GM12878 (cell line): ENCODE results near the gene C1QBP. TPM values are rescaled to one million over a fixed set of nuclear protein-coding genes. Genes with fewer than 3 reads are reported as not detected.

Experiments used
- ATAC-seq: fragments of 200-7000 bp; cut with Tn5 transposase; 3 replicates; pipeline ENCODE4 v1.9.1; 2020; ENCODE audit warnings: mild to moderate bottlenecking, moderate library complexity
- BruUV-seq: library from RNA; stranded (reverse); fragments of 400-500 nt; replicated peaks from 2 replicates; lab custom pipeline; 2021; lab: Mats Ljungman, UMichigan
- CTCF ChIA-PET: fragments of 300-600 bp; sonication (Branson Sonifier 250); formaldehyde crosslinking; extraction: SDS; loops from one replicate; lab custom pipeline; 2021; ENCODE audit warnings: inconsistent platforms; lab: Yijun Ruan, JAX
- POLR2A ChIA-PET: fragments of 350-600 bp; formaldehyde crosslinking; extraction: SDS; loops from one replicate; lab custom pipeline; 2021; ENCODE audit warnings: inconsistent platforms; lab: Charles Lee
- RAD21 ChIA-PET: fragments of 300-600 bp; sonication (Branson Sonifier 250); formaldehyde crosslinking; loops from one replicate; lab custom pipeline; 2023; ENCODE audit warnings: antibody characterized with exemption; ENCODE audit not compliant: unreplicated experiment; lab: Charles Lee
- SMC1A ChIA-PET: fragments of 300-600 bp; sonication (Branson Sonifier 250); formaldehyde crosslinking; loops from one replicate; lab custom pipeline; 2023; ENCODE audit not compliant: unreplicated experiment, uncharacterized antibody; lab: Charles Lee
- DNase-seq: peaks from one replicate; pipeline ENCODE4 v3.0.0-alpha.2; 2011; ENCODE audit warnings: low read depth, low spot score
- FAIRE-seq: peaks from 3 replicates; lab custom pipeline; 2011; peaks lifted over from hg19 to GRCh38; lab: Jason Lieb, UNC
- H2AFZ ChIP-seq: 2 replicates; pipeline ENCODE4 v1.6.0; 2011; ENCODE audit warnings: low read depth, low read length, control low read depth; ENCODE audit not compliant: control insufficient read depth
- H3K27ac ChIP-seq: 2 replicates; pipeline ENCODE4 v1.5.1; 2011; ENCODE audit warnings: control low read depth; ENCODE audit not compliant: control insufficient read depth, insufficient read depth
- H3K27me3 ChIP-seq, 2 experiments: replicated peaks in 1 of 2; 2 replicates each; pipeline versions ENCODE4 v1.6.0 to v1.6.1; 2011; ENCODE audit warnings: low read length in 1 of 2; ENCODE audit not compliant: control insufficient read depth in 2 of 2, insufficient read depth in 2 of 2
- H3K36me3 ChIP-seq, 2 experiments: 2 replicates each; pipeline ENCODE4 v1.5.1; 2011; ENCODE audit warnings: low read length in 1 of 2; ENCODE audit not compliant: control insufficient read depth in 2 of 2, insufficient read depth in 2 of 2
- H3K4me1 ChIP-seq: 2 replicates; pipeline ENCODE4 v1.6.1; 2011; ENCODE audit warnings: mild to moderate bottlenecking, low read length, moderate library complexity, mixed read lengths; ENCODE audit not compliant: control insufficient read depth, insufficient read depth
- H3K4me2 ChIP-seq: 2 replicates; pipeline ENCODE4 v1.6.0; 2011; ENCODE audit warnings: control low read depth; ENCODE audit not compliant: control insufficient read depth, insufficient read depth
- H3K4me3 ChIP-seq: fragments of 200-600 bp; sonication (generic); 2 replicates; pipeline ENCODE4 v1.5.1; 2016
- H3K79me2 ChIP-seq: 2 replicates; pipeline ENCODE4 v1.6.0; 2011; ENCODE audit warnings: low read length; ENCODE audit not compliant: control insufficient read depth, insufficient read depth
- H3K9ac ChIP-seq: 2 replicates; pipeline ENCODE4 v1.8.0; 2011; ENCODE audit warnings: low read length, control low read depth, mixed read lengths; ENCODE audit not compliant: control insufficient read depth, insufficient read depth
- H3K9me3 ChIP-seq: replicated peaks from 3 replicates; pipeline ENCODE4 v1.5.1; 2011; ENCODE audit warnings: mild to moderate bottlenecking, low read length; ENCODE audit not compliant: control insufficient read depth, insufficient read depth
- H4K20me1 ChIP-seq: 2 replicates; pipeline ENCODE4 v1.6.0; 2011; ENCODE audit not compliant: control insufficient read depth, insufficient read depth
- ATF3 ChIP-seq: IDR thresholded peaks from 2 replicates; pipeline ENCODE4 v1.6.1; 2011; ENCODE audit warnings: low read depth, mild to moderate bottlenecking, low read length, moderate library complexity, borderline replicate concordance; ENCODE audit errors: extremely low read depth
- BCL3 ChIP-seq: IDR thresholded peaks from 2 replicates; pipeline ENCODE4 v1.6.1; 2011; ENCODE audit warnings: borderline replicate concordance, low read depth, mild to moderate bottlenecking, moderate library complexity, low read length; ENCODE audit not compliant: insufficient read depth, poor library complexity, severe bottlenecking
- ELK1 ChIP-seq: IDR thresholded peaks from 2 replicates; pipeline ENCODE4 v1.6.1; 2012; ENCODE audit warnings: low read depth, low read length, improper control_type of control experiment
- EZH2 ChIP-seq: IDR thresholded peaks from 2 replicates; pipeline ENCODE4 v1.6.1; 2012; ENCODE audit warnings: low read depth, mild to moderate bottlenecking, control low read depth, inconsistent platforms, low read length, borderline replicate concordance; ENCODE audit not compliant: control insufficient read depth
- IKZF2 ChIP-seq, 2 experiments: fragments of 450-650 bp; IDR thresholded peaks; 2 replicates each; pipeline ENCODE4 v1.6.1; 2017; ENCODE audit warnings: mild to moderate bottlenecking in 2 of 2, moderate library complexity in 2 of 2
- LARP7 ChIP-seq: fragments of 450-650 bp; IDR thresholded peaks from 2 replicates; pipeline ENCODE4 v1.6.1; 2017; ENCODE audit warnings: mild to moderate bottlenecking
- MLLT1 ChIP-seq: fragments of 450-650 bp; IDR thresholded peaks from 2 replicates; pipeline ENCODE4 v1.6.1; 2016; ENCODE audit warnings: mild to moderate bottlenecking
- NFIC ChIP-seq: IDR thresholded peaks from 2 replicates; pipeline ENCODE4 v1.6.1; 2012; ENCODE audit warnings: low read depth, mild to moderate bottlenecking, inconsistent platforms, low read length, moderate library complexity
- PKNOX1 ChIP-seq: fragments of 450-650 bp; IDR thresholded peaks from 2 replicates; pipeline ENCODE4 v1.6.1; 2016; ENCODE audit warnings: mild to moderate bottlenecking
- RCOR1 ChIP-seq: conservative IDR thresholded peaks from 2 replicates; pipeline ENCODE4 v1.6.1; 2012; ENCODE audit warnings: low read depth, low read length, improper control_type of control experiment
- RELB ChIP-seq: fragments of 450-650 bp; IDR thresholded peaks from 2 replicates; pipeline ENCODE4 v1.6.1; 2017; ENCODE audit warnings: low read depth, mild to moderate bottlenecking, moderate library complexity
- SIX5 ChIP-seq: IDR thresholded peaks from 2 replicates; pipeline ENCODE4 v1.6.1; 2011; ENCODE audit warnings: mild to moderate bottlenecking, low read depth, low read length, moderate library complexity; ENCODE audit not compliant: severe bottlenecking
- SMC3 ChIP-seq: IDR thresholded peaks from 2 replicates; pipeline ENCODE4 v1.6.1; 2011; ENCODE audit warnings: low read length, improper control_type of control experiment, borderline replicate concordance
- SREBF2 ChIP-seq: IDR thresholded peaks from 2 replicates; pipeline ENCODE4 v1.6.1; 2012; ENCODE audit warnings: mild to moderate bottlenecking, low read length
- TCF7 ChIP-seq: IDR thresholded peaks from 2 replicates; pipeline ENCODE4 v1.6.1; 2014; ENCODE audit warnings: antibody characterized with exemption, borderline replicate concordance
- ZNF622 ChIP-seq: fragments of 450-650 bp; IDR thresholded peaks from 2 replicates; pipeline ENCODE4 v1.6.1; 2017; ENCODE audit warnings: mild to moderate bottlenecking, inconsistent platforms
- WGBS: methylation state at CpG from one replicate; pipeline ENCODE4 v1.1.6; 2016; ENCODE audit warnings: low lambda C conversion rate; ENCODE audit not compliant: insufficient replicate concordance, insufficient coverage; ENCODE audit errors: missing lambda C conversion rate; 5-methylcytosine and 5-hydroxymethylcytosine counted together
- in situ Hi-C: fragments of 300-500 bp; cut with MboI; formaldehyde crosslinking; loops from 9 replicates; pipeline ENCODE4 v1.14.3; 2018; ENCODE audit warnings: mixed read lengths
- intact Hi-C: fragments of 100-400 bp; cut with micrococcal nuclease; formaldehyde crosslinking; loops from one replicate; pipeline ENCODE4 v1.14.2; 2022; ENCODE audit not compliant: unreplicated experiment
- polyA plus RNA-seq, 11 experiments: library from polyadenylated mRNA; depleted of rRNA in 4 of 11; unstranded in 6 of 11; stranded (reverse) in 5 of 11; fragments of >200 nt; fragmentation: Nextera tagmentation in 4 of 11; fragmentation: Illumina TruSeq in 1 of 11; extraction: Ambion mirVana in 4 of 11; extraction: Trizol in 1 of 11; gene quantifications; 1 replicate in 1 of 11; 2 replicates in 10 of 11; pipeline versions ENCODE4 v1.2.1 to v1.2.3, GENCODE V29; 2011 to 2016; ENCODE audit warnings: inconsistent platforms in 2 of 11, missing spikeins in 2 of 11, low read depth in 1 of 11
- total RNA-seq, 4 experiments: library from RNA; depleted of rRNA in 3 of 4; stranded (reverse); fragments of >200 nt in 3 of 4; fragmentation: Illumina TruSeq in 1 of 4; extraction: Trizol in 1 of 4; gene quantifications; 2 replicates each; pipeline versions ENCODE4 v1.2.1 to v1.2.3, GENCODE V29; 2013 to 2021

The C1QBP gene
- total and polyA plus RNA-seq, 10 of the 15 experiments (the other 5 are each of a cell fraction or from before 2014, with no cell fraction given), result 124 to 989 (median 429) TPM

GRCh38 chr17:5391678-5392077, 47.3 kb downstream of the C1QBP start:
- WGBS, result 98% methylated on average over 5 of the region's 5 CpGs
- Histone ChIP-seq H3K36me3 (peaks cover 11 to 43% of the 10 kb centered on the region in 2 experiments), H2AFZ (no peak overlapping the region)
- POLR2A ChIA-PET, result no interaction called here
- no peak for TF ChIP-seq PKNOX1
- TF ChIP-seq EZH2, result no peak
- TF ChIP-seq SMC3, result no peak
- no peak for TF ChIP-seq ATF3
- TF ChIP-seq SREBF2, result no peak
- TF ChIP-seq IKZF2 (IDR thresholded peaks at IDR 0.05), result no peak
- no peak for TF ChIP-seq NFIC
- no peak for TF ChIP-seq ELK1
- no peak for TF ChIP-seq TCF7
- TF ChIP-seq ZNF622, result no peak
- TF ChIP-seq MLLT1, result no peak
- no peak for TF ChIP-seq SIX5
- no peak for TF ChIP-seq LARP7
- no peak for TF ChIP-seq BCL3
- no peak for TF ChIP-seq RELB
- no peak for TF ChIP-seq RCOR1
- TF ChIP-seq, all 136 proteins: peak for 0
- FAIRE-seq, result no peak
- CTCF ChIA-PET, result no interaction called here
- RAD21 ChIA-PET, result interaction anchor here (1.4 kb wide), 1 partner anchor 94 kb away, joined by 4 read pairs; no protein-coding TSS in a partner anchor
- Histone ChIP-seq H3K79me2 (no peaks in the 10 kb centered on the region), H3K4me2 (no peak overlapping the region), H3K9ac (no peak overlapping the region), H3K27ac (no peak overlapping the region), H4K20me1 (no peaks in the 10 kb centered on the region), H3K4me1 (no peaks in the 10 kb centered on the region), H3K4me3 (no peak overlapping the region), H3K9me3 (no peaks in the 10 kb centered on the region), H3K27me3 (no peaks in the 10 kb centered on the region)
- no TSS peak for BruUV-seq
- no peak for DNase-seq
- SMC1A ChIA-PET, result interaction anchor here (0.8 to 2.1 kb wide), 3 partner anchors 18 to 49 kb away, joined by 3 to 4 read pairs (median 4); no protein-coding TSS in a partner anchor
- intact Hi-C loops (no loop called here), in situ Hi-C loops (no loop called here)
- no peak for ATAC-seq
